Measurements from ENCODE around the gene KYNU. TPM values are rescaled to one million over a fixed set of nuclear protein-coding genes. Genes with fewer than 3 reads are reported as not detected.

Gene KYNU
- total and polyA plus RNA-seq, 2 of the 13 experiments (the other 11 are each of a cell fraction or from before 2014, with no cell fraction given), result 21.9 to 68.6 TPM

- TF ChIP-seq, protein P1, sequence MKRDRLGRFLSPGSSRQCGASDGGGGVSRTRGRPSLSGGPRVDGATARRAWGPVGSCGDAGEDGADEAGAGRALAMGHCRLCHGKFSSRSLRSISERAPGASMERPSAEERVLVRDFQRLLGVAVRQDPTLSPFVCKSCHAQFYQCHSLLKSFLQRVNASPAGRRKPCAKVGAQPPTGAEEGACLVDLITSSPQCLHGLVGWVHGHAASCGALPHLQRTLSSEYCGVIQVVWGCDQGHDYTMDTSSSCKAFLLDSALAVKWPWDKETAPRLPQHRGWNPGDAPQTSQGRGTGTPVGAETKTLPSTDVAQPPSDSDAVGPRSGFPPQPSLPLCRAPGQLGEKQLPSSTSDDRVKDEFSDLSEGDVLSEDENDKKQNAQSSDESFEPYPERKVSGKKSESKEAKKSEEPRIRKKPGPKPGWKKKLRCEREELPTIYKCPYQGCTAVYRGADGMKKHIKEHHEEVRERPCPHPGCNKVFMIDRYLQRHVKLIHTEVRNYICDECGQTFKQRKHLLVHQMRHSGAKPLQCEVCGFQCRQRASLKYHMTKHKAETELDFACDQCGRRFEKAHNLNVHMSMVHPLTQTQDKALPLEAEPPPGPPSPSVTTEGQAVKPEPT (CRISPR knock-in tag; IDR thresholded peaks at IDR 0.05; ENCODE audit: low read depth), result no peak
- TF ChIP-seq, protein P2, sequence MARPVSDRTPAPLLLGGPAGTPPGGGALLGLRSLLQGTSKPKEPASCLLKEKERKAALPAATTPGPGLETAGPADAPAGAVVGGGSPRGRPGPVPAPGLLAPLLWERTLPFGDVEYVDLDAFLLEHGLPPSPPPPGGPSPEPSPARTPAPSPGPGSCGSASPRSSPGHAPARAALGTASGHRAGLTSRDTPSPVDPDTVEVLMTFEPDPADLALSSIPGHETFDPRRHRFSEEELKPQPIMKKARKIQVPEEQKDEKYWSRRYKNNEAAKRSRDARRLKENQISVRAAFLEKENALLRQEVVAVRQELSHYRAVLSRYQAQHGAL (CRISPR knock-in tag; IDR thresholded peaks at IDR 0.05; ENCODE audit: not compliant biosample characterization), result no peak
- TF ChIP-seq HOXA9 (CRISPR knock-in tag; IDR thresholded peaks at IDR 0.05; ENCODE audit: borderline replicate concordance) (no peak), ZNF674 (CRISPR knock-in tag; IDR thresholded peaks at IDR 0.05; ENCODE audit: low read depth) (no peak), ZNF629 (CRISPR knock-in tag; conservative IDR thresholded peaks at IDR 0.05) (no peak), GATA4 (IDR thresholded peaks at IDR 0.05; ENCODE audit: borderline replicate concordance, low read depth) (peak; percentile 76; the same call in 1 of the 2 replicates), ZNF781 (CRISPR knock-in tag; IDR thresholded peaks at IDR 0.05; ENCODE audit: borderline replicate concordance, not compliant biosample characterization) (no peak), ZNF207 (IDR thresholded peaks at IDR 0.05; ENCODE audit: borderline replicate concordance) (no peak), ZNF790 (CRISPR knock-in tag; IDR thresholded peaks at IDR 0.05; ENCODE audit: borderline replicate concordance) (no peak), RFXAP (CRISPR knock-in tag; IDR thresholded peaks at IDR 0.05; ENCODE audit: borderline replicate concordance) (no peak), ZNF503 (CRISPR knock-in tag; IDR thresholded peaks at IDR 0.05) (peak; percentile 87), ZUFSP (CRISPR knock-in tag; IDR thresholded peaks at IDR 0.05; ENCODE audit: borderline replicate concordance) (no peak), KDM5A (IDR thresholded peaks at IDR 0.05; ENCODE audit: borderline replicate concordance, low read length) (no peak; the same call in 1 of the 2 replicates), ZNF138 (CRISPR knock-in tag; IDR thresholded peaks at IDR 0.05; ENCODE audit: low read depth) (no peak), ZBED4 (CRISPR knock-in tag; IDR thresholded peaks at IDR 0.05; ENCODE audit: borderline replicate concordance) (peak; percentile 98)
Measured at GRCh38 chr2:142863485-142863961, 13.9 kb upstream of the KYNU start (continued).

Measured in HepG2 (cell line).